Endometrial microvascular endothelial cells (primary cell): ENCODE measurements around the gene OBSL1. TPM values are rescaled to one million over a fixed set of nuclear protein-coding genes. Genes with fewer than 3 reads are reported as not detected.

Experiments used
- in situ Hi-C: cut with HindIII; loops from 2 replicates; pipeline ENCODE4 v1.10.0; 2017; ENCODE audit warnings: low sequenced_read_pairs, low pct_unique_long_range_greater_than_20kb; ENCODE audit errors: inconsistent ontology term
- total RNA-seq: library from RNA; depleted of rRNA; stranded (reverse); fragments of >200 nt; gene quantifications from one replicate; pipeline ENCODE4 v1.2.3, GENCODE V29; 2015; ENCODE audit errors: inconsistent ontology term

Gene OBSL1
- total RNA-seq, 1 donor from 2014 or later, result 3.3 TPM

DNA sequence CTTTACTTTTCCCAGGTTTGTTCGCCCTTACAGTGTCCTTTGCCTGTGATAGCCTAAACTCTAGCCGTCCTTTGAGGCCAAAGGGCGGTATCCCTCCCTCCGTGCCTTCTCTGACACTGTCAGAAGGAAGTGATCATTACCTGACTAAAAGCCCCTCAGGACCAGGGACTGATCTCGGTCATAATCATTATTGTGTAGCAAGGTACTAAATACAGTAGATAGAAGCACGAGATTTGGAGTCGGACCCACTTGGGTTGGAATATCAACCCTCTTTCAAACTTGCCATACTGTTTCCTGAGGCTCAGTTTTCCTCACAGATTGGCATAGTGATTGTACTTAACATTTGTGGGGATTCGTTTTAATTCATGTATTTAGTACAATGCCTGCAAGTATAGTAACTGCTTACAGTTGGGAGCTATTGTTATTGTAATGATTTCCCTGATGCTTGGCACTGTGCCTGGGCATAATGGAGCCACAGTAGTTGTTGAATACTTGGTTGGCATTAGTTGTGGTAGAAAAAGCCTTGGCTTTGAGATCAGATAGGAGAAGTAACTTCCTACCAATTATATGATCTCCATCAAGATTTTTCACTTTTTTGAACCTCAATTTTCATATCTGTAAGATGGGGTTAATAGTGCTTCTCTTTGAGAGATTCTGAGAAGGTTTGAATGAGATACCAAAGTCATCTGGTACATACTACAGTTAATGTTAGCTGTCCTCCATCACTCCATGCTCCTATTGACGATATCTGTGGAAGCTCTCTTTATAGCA is 27.2 kb upstream of the OBSL1 start:
- in situ Hi-C loops, result no loop called here

DNA sequence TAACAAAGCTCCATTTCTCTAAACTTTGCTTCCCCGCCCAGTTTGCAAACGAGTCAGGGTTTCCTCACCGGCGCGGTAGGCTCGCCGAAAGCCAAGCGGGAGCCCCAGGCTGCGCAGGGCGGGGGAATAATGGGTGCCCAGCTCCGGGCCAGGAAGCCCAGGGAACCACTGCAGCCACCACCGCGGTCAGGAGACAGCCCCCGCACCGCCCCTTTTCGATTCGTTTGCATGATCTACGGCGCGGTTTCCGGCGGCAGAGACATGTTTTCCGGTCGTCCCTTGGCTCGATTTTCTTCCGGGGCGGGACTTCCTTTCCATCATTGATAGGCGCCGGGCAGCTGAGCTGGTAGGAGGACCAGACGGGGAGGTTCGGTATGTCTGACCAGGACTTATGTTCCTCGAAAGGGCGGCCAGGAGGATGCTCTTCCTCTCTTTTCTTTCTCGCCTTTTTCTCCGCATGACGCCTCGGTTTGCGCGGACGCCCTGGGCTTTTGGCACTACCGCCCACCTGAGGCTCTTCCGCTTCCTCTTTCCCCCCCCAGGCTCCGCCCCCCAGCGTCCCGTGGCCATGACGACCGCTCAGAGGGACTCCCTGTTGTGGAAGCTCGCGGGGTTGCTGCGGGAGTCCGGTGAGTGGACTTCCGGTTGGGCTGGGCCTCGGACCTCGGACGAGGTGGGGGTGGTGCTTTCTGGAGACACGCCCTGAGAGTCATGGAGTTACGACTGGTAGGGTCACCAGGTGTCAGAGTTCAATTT is 26.4 kb upstream of the OBSL1 start, which contains the start of gene STK11IP:
TSS of gene STK11IP (plus strand) at position 306 of the 756 bp plus-strand sequence. CDS start at position 569, 263 bp downstream.
- in situ Hi-C loops, result no loop called here

DNA sequence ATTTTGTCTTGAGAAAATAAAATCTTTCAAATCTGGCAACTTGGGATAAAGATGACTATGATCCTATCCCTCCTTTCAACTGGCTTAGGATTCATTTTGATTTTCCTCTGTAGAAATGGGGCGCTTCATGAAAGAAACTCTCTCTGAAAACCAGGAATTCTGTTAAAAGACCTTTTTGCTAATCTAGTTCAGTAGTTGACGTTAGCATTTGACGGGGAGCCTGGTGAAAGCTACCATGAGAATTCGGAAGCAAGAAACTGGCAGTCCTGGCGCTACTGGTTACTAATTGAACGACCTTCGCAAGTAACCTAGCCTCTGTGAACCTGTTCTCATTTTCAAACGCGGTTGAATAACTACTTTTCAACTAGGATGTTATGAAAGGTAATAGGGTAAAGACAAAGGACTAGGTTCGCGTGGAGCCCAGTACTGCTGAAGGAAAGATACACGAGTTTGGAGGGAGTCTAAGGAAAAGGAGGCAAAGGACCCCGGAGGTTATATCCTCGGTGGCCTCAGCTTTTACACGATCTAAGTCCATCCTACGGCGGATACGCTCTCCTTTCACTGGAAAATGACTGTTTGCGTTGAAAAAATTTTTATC is 25.7 kb upstream of the OBSL1 start:
- in situ Hi-C loops, result no loop called here

DNA sequence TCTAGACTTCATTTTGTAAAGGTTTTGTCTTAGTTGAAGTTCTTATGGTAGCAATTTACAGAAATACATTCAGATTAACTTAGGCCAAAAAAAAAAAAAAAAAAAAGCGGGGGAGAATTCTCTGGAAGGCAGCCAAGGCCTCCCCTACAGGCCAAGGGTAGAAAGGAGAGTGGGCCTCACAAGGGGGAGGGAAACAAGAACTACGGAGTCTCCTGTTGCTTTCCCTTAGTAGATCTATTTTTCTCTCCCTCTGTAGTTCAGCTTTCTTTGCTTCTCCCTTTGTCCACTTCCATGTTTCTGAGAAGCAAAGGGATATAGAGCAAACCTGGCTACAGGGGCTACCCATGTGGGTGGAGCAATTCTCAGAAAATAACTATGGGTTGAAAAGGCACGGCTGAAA is 23.9 kb upstream of the OBSL1 start:
- in situ Hi-C loops, result no loop called here

DNA sequence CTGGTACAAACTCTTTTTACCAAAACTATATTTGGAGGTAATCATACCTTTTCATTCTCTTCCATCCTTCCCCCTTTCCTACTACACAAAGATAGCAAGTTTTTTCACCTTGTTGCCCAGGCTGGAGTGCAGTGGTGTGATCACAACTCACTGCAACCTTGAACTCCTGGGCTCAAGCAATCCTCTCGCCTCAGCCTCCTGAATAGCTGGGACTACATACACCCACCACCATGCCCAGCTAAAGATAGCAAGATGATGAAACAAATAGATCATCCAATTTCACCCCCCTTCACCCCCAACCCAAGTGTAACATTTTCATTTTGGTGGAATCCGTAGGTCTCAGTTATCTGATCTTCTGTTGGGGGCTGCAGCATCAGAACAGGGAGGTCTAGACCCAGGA is 21.8 kb upstream of the OBSL1 start:
- in situ Hi-C loops, result no loop called here

DNA sequence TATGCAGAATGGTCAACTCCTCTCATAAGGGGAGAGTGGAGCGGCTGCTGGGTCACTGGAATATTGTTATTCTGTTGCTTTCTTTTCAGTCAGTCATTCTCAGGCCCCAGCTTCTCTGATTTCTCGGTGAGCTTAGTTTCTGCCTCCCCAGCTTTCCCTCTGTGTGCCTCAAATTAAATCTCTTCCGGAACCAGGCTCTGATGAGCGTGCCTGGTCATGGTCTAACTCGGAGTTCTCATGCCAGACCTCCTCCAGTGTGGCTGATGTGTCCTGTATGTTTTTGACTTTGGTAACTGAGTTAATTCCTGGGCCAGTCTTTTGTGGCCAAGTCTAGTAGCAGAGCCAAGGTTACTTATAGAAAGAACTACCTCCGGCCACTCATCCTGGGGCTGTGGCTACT is 21.4 kb upstream of the OBSL1 start:
- in situ Hi-C loops, result no loop called here

DNA sequence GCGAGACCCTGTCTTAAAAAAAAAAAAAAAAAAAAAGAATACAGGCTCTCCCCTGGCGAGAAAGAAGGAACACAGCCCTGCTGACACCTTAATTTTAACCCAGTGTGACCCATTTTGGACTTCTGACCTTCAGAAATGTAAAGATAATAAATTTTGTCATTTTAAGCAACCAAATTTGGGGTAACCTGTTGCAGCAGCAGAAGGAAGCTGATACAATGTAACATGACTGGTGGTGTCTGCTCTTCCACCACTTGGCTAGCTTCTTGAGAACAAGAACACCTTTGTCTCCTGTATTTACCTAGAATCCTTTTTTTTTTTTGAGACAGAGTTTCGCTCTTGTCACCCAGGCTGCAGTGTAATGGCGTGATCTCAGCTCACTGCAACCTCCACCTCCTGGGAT is 19.8 kb upstream of the OBSL1 start:
- in situ Hi-C loops, result no loop called here

DNA sequence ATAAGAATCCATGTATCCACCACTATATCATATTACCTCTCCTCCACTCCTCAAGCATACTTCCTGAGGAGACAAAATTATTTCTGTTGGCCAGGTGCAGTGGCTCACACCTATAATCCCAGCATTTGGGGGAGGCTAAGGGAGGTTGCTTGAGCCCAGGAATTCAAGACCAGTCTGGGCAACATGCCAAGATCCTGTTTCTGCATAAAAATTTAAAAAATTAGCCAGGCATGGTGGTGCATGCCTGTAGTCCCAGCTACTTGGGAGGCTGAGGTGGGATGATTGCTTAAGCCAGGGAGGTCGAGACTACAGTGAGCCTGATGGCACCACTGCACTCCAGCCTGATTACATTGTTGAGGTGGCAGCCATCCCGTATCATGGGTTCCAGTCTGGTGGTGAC is 10.0 kb upstream of the OBSL1 start:
- in situ Hi-C loops, result no loop called here

DNA sequence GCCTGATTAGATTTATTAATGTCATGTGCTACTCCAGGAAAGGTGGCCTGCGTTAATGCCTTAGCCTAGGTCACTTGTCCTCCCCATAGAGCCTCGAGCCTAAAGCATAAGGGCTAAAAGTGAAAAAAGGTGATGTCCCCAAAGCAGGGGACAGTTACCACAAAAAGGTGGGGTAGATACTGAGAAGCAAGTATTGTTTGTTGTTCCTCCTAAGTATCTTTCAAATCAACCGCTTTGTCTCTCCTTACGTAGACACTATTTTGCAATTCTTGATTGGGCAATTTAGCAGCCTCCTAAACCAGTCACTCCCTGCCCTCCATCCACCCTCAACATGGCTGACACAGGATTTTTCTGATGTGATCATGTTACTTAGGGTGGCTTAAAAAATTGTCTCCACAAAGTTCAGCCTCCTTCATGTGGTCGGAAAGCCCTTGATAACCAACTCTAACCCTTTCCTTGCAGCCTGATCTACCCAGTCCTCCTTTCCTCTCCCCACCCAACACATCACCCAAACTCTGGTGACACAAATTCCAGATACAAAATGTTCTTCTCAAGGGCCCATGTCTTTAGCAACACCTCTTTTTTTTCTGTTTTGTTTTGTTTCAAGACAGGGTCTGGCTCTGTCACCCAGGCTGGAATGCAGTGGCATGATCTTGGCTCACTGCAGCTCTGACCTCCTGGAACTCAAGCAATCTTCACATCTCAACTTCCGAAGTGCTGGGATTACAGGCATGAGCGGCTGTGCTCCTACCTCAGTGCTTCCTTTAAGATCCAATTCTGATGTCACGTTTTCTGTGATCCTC is 7.7 kb upstream of the OBSL1 start:
- in situ Hi-C loops, result no loop called here

DNA sequence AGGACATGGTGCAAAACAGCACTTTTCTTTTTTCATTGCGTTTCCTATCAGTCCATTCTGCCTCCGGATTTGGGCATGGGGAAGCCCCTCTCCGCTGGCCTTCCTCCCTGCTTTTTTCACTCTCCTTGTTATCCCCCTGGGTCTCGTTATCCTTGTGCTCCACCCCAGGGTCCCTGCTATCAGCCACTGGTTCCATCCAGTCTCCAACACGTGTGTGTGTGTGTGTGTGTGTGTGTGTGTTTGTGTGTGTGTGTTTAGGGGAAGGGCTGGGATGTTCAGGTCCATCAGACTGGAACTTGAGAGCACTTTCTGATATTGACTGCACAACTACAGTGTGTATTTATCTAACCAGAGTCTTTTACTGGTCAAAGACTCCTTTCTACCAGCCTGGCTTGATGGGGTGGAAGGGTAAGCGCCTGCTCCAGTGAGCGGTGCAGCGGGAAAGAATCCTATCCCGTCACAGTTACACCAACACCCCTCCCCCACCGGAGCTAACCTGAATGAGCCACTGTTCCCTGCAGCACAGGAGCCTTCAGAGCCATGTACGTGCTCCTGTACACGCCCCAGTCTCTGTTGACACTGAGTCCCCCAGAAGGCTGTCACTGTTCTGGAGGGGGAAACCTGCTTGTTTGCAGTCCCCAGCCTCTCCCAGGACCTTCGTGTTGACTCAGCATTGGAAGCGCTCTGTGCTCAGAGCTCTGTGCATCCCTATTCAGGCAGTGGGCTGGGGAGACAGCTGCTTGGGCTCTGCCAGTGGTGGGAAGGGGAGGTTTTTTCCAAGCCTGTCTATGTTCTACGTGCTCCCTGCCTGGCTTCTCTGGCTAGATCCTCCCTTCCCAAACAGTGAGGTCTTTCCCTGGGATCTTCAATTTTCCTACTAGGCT is 5.4 kb upstream of the OBSL1 start:
- in situ Hi-C loops, result no loop called here

DNA sequence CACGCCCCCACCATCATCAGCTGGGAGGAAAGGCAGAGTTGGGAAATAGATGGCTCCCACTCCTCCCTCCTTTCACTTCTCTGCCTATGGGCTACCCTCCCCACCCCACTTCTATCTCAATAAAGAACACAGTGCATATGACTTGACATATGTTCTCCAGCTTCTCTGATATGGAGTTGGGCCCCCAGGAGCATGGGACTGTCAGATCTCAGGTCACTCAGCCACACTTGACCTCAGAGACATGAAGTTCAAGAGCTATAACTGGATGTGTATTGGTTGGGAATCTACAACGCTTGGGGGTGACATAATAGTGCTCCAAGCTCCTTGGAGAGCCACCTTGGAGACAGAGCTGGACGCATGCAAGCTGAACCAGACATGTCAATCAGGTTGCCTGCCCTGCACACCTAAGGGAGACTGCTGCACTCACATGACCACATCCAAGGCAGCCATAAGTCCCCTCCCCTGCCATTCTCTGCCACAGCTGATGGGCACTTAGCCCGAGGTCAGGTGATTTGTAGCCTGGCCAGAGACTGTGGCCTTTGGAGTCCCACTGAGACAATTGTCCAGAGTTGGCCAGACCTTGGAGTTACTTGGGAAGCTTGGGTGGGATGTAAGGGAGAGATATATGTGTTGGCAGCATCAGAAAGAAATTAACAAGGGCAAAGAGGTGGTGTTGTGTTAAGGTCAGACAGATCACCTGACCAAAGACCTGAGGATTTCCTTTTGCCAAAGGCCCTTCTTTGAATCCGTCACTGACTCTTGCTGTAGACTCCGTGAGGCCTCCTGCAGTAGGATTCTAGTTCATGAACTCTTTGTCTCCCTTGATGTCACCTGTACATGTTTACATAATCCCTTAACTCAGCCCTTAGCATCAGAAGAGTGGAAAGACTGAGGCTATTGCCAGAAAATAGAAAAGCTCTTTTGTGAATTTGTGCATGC is 4.5 kb upstream of the OBSL1 start:
- in situ Hi-C loops, result no loop called here

DNA sequence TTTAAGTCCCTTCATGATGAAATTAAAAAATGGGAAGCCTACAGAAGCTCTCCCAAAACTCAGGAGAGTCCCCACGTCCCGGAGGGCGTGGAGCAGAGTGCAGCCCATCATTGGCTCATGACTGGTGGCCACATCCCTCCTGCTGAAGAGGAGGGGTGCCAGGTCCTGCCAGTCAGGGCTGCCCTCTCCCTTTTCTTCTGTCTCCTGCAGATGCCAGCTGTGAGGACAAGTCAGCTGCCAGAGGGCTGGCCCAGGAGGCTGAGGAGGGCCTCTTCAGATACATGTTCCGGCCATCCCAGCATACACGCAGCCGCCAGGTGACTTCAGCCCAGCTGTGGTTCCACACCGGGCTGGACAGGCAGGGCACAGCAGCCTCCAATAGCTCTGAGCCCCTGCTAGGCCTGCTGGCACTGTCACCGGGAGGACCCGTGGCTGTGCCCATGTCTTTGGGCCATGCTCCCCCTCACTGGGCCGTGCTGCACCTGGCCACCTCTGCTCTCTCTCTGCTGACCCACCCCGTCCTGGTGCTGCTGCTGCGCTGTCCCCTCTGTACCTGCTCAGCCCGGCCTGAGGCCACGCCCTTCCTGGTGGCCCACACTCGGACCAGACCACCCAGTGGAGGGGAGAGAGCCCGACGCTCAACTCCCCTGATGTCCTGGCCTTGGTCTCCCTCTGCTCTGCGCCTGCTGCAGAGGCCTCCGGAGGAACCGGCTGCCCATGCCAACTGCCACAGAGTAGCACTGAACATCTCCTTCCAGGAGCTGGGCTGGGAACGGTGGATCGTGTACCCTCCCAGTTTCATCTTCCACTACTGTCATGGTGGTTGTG is 3.4 kb upstream of the OBSL1 start:
- in situ Hi-C loops, result no loop called here

DNA sequence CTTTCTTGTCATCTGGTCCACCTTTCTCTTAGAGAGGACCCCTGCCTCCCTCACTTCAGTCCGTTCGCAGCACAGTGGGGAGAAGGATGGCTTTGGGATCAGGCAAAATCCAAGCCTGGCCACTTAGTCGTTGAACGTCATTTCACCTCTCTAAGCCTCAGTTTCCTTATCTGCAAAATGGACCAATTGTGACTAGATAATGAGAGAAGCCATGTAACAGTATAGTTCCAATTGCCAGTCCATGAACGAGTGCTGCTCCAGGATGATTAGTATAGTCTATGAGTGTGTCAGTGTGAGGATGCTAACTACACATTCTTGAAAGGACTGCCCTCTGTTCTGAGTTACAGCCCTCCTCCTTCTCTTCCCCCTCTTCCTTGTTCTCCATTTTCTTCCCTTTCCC is 1.8 kb upstream of the OBSL1 start:
- in situ Hi-C loops, result no loop called here

DNA sequence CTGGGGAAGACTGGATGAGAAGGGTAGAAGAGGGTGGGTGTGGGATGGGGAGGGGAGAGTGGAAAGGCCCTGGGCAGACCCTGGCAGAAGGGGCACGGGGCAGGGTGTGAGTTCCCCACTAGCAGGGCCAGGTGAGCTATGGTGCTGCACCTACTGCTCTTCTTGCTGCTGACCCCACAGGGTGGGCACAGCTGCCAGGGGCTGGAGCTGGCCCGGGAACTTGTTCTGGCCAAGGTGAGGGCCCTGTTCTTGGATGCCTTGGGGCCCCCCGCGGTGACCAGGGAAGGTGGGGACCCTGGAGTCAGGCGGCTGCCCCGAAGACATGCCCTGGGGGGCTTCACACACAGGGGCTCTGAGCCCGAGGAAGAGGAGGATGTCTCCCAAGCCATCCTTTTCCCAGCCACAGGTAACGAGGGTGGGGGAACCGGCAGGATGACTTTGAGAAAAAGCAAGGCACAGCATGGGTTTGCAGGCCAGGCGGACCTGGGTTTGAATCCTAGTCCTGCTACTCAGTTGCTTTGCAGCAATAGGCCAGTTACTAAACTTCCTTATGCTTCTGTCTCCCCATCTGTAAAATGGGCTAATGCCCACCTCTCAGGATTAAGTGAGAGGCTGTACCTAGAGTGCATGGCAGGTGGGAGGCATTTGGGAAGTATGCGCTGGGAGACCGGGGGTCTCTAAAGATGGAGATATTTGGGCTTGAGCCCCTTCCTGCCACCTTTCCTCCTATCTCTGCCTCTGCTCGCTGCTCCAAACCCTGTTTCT is 1.1 kb upstream of the OBSL1 start, which contains the start of gene INHA:
TSS of gene INHA (plus strand) at position 74 of the 765 bp plus-strand sequence. CDS start at position 139, 65 bp downstream.
- in situ Hi-C loops, result no loop called here

DNA sequence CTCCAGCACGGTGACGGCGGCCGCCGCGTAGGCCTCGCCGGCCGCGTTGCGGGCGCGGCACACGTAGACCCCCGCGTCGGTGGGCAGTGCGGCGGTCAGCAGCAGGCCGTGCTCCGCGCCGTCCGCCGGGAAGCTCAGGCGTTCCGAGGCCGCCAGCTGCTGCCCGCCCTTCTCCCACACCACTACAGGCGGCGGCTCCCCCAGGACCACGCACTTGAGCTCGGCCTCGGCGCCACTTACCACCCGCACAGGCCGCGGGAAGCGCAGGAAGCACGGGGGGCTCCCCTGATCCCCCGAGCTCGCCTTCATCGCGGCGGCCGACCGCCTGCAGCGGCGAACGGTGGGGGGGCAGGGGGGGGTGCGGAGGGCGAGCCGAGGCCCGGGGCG is 422 bp downstream of the OBSL1 start:
- in situ Hi-C loops, result no loop called here
